ENCODE results near the gene LGSN.

The LGSN gene

GRCh38 chr6:63272397-63272796, 47.4 kb downstream of the LGSN start:
- no CpG with 5 or more reads among the region's 1 CpG for WGBS, 2 experiments (ENCODE audit: insufficient coverage in 2 of 2)
- no peak overlapping the region for H3K4me3 ChIP-seq (ENCODE audit: extremely low read depth, insufficient read depth, low read length, poor library complexity, severe bottlenecking)
- H3K27ac ChIP-seq (ENCODE audit: low read depth, low read length, severe bottlenecking): no peak overlapping the region
- H3K4me1 ChIP-seq (ENCODE audit: control insufficient read depth, insufficient read depth, low read length, poor library complexity, severe bottlenecking): no peaks in the 10 kb centered on the region
- no peaks in the 10 kb centered on the region for H3K9me3 ChIP-seq (ENCODE audit: control insufficient read depth, low read length)
- no peaks in the 10 kb centered on the region for H3K36me3 ChIP-seq (ENCODE audit: control insufficient read depth, insufficient read depth, low read length)

DNA sequence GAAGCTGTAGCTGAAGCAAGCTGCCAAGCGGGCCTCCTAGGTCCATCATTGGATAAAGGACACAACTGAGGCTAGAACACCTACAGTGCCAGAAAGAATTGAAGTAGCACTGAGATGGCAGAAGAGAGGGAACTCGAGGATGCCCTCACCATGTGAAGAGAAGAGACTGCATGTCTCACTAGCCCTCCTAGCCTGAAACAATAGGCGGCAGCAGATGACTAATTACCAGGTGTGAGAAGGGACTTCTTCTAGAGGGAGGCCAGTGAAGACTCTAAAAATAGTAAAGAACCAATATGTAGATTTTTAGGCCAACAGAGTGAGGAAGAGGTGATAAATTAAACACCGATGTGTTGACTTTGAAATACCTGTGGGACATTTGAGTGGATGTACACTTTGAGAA, 50.3 kb downstream of the LGSN start:
- Histone ChIP-seq H3K9me3 (ENCODE audit: control insufficient read depth, low read length) (no peaks in the 10 kb centered on the region), H3K4me1 (ENCODE audit: control insufficient read depth, insufficient read depth, low read length, poor library complexity, severe bottlenecking) (no peaks in the 10 kb centered on the region), H3K27ac (ENCODE audit: low read depth, low read length, severe bottlenecking) (no peak overlapping the region), H3K4me3 (ENCODE audit: extremely low read depth, insufficient read depth, low read length, poor library complexity, severe bottlenecking) (no peak overlapping the region), H3K36me3 (ENCODE audit: control insufficient read depth, insufficient read depth, low read length) (no peaks in the 10 kb centered on the region)
- 82 to 83% methylated on average over 4 of the region's 4 CpGs for WGBS, 2 experiments (ENCODE audit: insufficient coverage in 2 of 2)

GRCh38 chr6:63268574-63268973, 51.2 kb downstream of the LGSN start:
- WGBS, 2 experiments (ENCODE audit: insufficient coverage in 2 of 2): 90% methylated on average over 2 of the region's 2 CpGs; no CpG with 5 or more reads in 1 of the 2 experiments
- no peaks in the 10 kb centered on the region for H3K9me3 ChIP-seq (ENCODE audit: control insufficient read depth, low read length)
- H3K4me1 ChIP-seq (ENCODE audit: control insufficient read depth, insufficient read depth, low read length, poor library complexity, severe bottlenecking): no peaks in the 10 kb centered on the region
- H3K4me3 ChIP-seq (ENCODE audit: extremely low read depth, insufficient read depth, low read length, poor library complexity, severe bottlenecking): no peak overlapping the region
- H3K36me3 ChIP-seq (ENCODE audit: control insufficient read depth, insufficient read depth, low read length): no peaks in the 10 kb centered on the region
- no peak overlapping the region for H3K27ac ChIP-seq (ENCODE audit: low read depth, low read length, severe bottlenecking)

DNA sequence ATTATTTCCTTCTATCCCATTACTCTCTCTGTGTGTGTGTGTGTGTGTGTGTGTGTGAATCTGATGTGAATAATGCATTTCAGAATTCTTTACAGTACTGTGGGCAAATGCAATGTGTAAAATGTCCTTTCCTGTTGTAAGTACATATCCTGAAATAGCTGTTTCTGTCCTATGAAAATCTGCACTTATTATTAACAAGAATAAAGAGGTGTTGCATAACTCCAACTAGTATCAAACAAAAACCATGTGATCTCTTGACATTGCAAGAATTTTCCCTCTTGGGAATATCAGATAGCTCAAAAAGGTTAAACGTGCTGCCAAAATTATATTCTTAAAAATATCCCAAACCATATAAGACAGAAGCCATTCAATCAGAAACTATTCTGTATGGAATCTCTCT, 52.0 kb downstream of the LGSN start:
- H3K27ac ChIP-seq (ENCODE audit: low read depth, low read length, severe bottlenecking): no peak overlapping the region
- H3K9me3 ChIP-seq (ENCODE audit: control insufficient read depth, low read length): no peaks in the 10 kb centered on the region
- WGBS, 2 experiments (ENCODE audit: insufficient coverage in 2 of 2): no CpG with 5 or more reads among the region's 1 CpG
- H3K4me3 ChIP-seq (ENCODE audit: extremely low read depth, insufficient read depth, low read length, poor library complexity, severe bottlenecking): no peak overlapping the region
- peaks cover 6% of the 10 kb centered on the region for H3K4me1 ChIP-seq (ENCODE audit: control insufficient read depth, insufficient read depth, low read length, poor library complexity, severe bottlenecking)
- no peaks in the 10 kb centered on the region for H3K36me3 ChIP-seq (ENCODE audit: control insufficient read depth, insufficient read depth, low read length)

DNA sequence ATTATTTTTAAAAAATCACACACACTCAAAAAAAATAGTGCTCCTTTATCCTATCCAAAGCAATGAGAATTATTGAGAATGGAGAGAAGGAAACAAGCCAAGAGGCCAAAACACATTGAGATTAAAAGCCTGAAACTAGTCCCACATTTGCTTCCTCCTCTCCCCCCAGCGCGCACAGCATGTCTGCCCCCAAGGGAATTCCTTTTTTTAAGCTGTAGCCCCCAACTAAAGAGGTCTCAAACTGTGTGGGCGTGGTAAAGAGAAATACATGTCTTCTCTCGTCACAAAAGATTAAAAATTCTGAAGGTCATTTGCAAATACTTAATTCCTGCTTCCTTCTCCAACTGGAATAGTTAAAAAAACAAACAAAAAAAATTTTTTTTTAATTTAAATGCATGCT, 52.7 kb downstream of the LGSN start:
- H3K4me3 ChIP-seq (ENCODE audit: extremely low read depth, insufficient read depth, low read length, poor library complexity, severe bottlenecking): no peak overlapping the region
- H3K4me1 ChIP-seq (ENCODE audit: control insufficient read depth, insufficient read depth, low read length, poor library complexity, severe bottlenecking): peaks cover 9% of the 10 kb centered on the region
- H3K27ac ChIP-seq (ENCODE audit: low read depth, low read length, severe bottlenecking): no peak overlapping the region
- no peaks in the 10 kb centered on the region for H3K36me3 ChIP-seq (ENCODE audit: control insufficient read depth, insufficient read depth, low read length)
- H3K9me3 ChIP-seq (ENCODE audit: control insufficient read depth, low read length): no peaks in the 10 kb centered on the region
- WGBS, 2 experiments (ENCODE audit: insufficient coverage in 2 of 2): no CpG with 5 or more reads among the region's 4 CpGs

- H3K4me1 ChIP-seq (ENCODE audit: control insufficient read depth, insufficient read depth, low read length, poor library complexity, severe bottlenecking): peaks cover 9% of the 10 kb centered on the region
- H3K36me3 ChIP-seq (ENCODE audit: control insufficient read depth, insufficient read depth, low read length): no peaks in the 10 kb centered on the region
- no peak overlapping the region for H3K27ac ChIP-seq (ENCODE audit: low read depth, low read length, severe bottlenecking)
- H3K4me3 ChIP-seq (ENCODE audit: extremely low read depth, insufficient read depth, low read length, poor library complexity, severe bottlenecking): no peak overlapping the region
- WGBS, 2 experiments (ENCODE audit: insufficient coverage in 2 of 2): 0 to 67% methylated on average over 1 of the region's 3 CpGs
- no peaks in the 10 kb centered on the region for H3K9me3 ChIP-seq (ENCODE audit: control insufficient read depth, low read length)
These were observed 56.3 kb downstream of the LGSN start for GRCh38 chr6:63263444-63263843.

DNA sequence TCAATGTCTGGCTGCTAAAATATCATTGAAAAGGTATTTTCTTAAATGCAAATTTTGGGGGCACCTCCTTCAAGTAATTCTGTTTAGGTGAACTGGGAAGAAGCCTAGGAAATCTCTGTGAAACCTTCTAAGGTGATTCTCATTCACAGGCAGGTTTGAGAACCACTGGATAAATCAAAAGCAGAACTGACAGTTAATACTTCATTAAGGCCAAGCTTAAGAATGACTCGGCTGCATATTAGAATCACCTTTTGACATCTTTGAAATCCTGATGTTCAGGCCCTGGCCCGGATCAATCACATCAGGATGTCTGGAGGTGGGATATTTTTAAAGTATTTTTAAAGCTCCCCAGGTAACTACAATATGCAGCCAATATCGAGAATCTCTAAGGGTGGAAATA, 58.0 kb downstream of the LGSN start:
- H3K4me1 ChIP-seq (ENCODE audit: control insufficient read depth, insufficient read depth, low read length, poor library complexity, severe bottlenecking): peaks cover 16% of the 10 kb centered on the region
- H3K4me3 ChIP-seq (ENCODE audit: extremely low read depth, insufficient read depth, low read length, poor library complexity, severe bottlenecking): no peak overlapping the region
- no peaks in the 10 kb centered on the region for H3K9me3 ChIP-seq (ENCODE audit: control insufficient read depth, low read length)
- no peaks in the 10 kb centered on the region for H3K36me3 ChIP-seq (ENCODE audit: control insufficient read depth, insufficient read depth, low read length)
- H3K27ac ChIP-seq (ENCODE audit: low read depth, low read length, severe bottlenecking): no peak overlapping the region
- whole genome bisulfite sequencing, 2 experiments (ENCODE audit: insufficient coverage in 2 of 2): 80% methylated on average over 1 of the region's 3 CpGs; no CpG with 5 or more reads in 1 of the 2 experiments

DNA sequence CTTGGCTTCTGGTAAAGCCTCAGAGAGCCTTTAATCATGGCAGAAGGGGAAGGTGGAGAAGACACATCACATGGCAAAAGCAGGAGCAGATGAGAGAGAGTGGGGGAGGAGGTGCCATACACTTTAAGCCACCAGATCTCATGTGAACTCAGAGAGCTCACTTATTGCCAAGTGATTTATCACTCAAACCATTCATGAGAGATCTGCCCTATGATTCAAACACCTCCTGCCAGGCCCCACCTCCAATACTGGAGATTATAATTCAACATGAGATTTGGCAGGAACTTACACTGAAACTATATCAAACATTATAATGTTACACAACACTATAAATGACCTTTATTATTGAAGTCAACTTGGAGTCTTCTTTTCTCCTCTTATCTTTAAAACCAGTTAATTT, 60.6 kb downstream of the LGSN start:
- no peak overlapping the region for H3K4me3 ChIP-seq (ENCODE audit: extremely low read depth, insufficient read depth, low read length, poor library complexity, severe bottlenecking)
- H3K9me3 ChIP-seq (ENCODE audit: control insufficient read depth, low read length): no peaks in the 10 kb centered on the region
- peaks cover 16% of the 10 kb centered on the region for H3K4me1 ChIP-seq (ENCODE audit: control insufficient read depth, insufficient read depth, low read length, poor library complexity, severe bottlenecking)
- no peak overlapping the region for H3K27ac ChIP-seq (ENCODE audit: low read depth, low read length, severe bottlenecking)
- H3K36me3 ChIP-seq (ENCODE audit: control insufficient read depth, insufficient read depth, low read length): no peaks in the 10 kb centered on the region

DNA sequence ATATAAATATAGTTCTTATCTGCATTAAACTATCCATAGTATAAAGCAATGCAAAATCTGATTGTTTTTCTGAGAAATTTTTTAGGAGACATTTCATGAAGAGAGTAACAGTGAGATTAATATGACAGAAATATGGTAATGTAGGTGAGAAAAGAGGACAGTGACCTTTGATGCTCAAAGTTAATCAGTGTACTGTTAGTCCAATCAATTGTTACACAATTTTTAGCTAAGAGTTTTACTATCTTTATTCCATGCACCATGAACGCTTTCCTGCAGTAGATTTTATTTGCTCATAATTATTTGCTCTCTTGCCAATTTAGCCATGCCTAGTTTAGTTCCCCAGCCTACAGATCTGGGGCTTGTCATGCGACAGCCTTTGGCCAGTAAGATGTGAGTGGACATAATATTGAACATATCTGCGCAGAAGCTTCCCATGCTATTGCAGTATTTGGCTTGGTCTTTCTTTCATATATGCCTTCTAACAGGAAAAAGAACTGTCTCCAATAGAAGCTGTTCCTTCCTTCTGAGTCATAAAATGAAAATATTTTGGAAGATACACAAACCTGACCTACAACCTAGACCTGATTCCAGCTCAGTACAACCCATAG, 69.8 kb downstream of the LGSN start:
- Histone ChIP-seq H3K9me3 (ENCODE audit: control insufficient read depth, low read length) (no peaks in the 10 kb centered on the region), H3K36me3 (ENCODE audit: control insufficient read depth, insufficient read depth, low read length) (no peaks in the 10 kb centered on the region), H3K27ac (ENCODE audit: low read depth, low read length, severe bottlenecking) (no peak overlapping the region), H3K4me3 (ENCODE audit: extremely low read depth, insufficient read depth, low read length, poor library complexity, severe bottlenecking) (no peak overlapping the region), H3K4me1 (ENCODE audit: control insufficient read depth, insufficient read depth, low read length, poor library complexity, severe bottlenecking) (no peaks in the 10 kb centered on the region)
- WGBS, 2 experiments (ENCODE audit: insufficient coverage in 2 of 2): 100% methylated on average over 1 of the region's 3 CpGs

- H3K4me3 ChIP-seq (ENCODE audit: extremely low read depth, insufficient read depth, low read length, poor library complexity, severe bottlenecking): no peak overlapping the region
These were observed 73.2 kb downstream of the LGSN start for GRCh38 chr6:63246581-63246980.

DNA sequence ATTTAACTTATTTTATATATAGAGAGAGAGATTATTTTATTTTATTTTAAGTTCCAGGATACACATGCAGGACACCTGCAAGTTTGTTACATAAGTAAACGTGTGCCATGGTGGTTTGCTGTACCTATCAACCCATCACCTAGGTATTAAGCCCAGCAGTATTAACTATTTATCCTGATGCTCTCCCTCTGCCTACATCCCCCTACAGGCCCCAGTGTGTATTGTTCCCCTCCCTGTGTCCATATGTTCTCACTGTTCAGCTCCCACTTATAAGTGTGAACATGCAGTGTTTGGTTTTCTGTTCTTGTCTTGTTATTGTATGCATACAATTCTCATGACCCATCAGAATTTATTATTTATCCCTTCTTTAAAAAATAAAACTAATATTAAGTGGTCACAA, 73.9 kb downstream of the LGSN start:
- 88% methylated on average over 1 of the region's 1 CpG; no CpG with 5 or more reads in 1 of the 2 experiments for WGBS, 2 experiments (ENCODE audit: insufficient coverage in 2 of 2)
- H3K27ac ChIP-seq (ENCODE audit: low read depth, low read length, severe bottlenecking): no peak overlapping the region
- H3K36me3 ChIP-seq (ENCODE audit: control insufficient read depth, insufficient read depth, low read length): no peaks in the 10 kb centered on the region
- no peaks in the 10 kb centered on the region for H3K4me1 ChIP-seq (ENCODE audit: control insufficient read depth, insufficient read depth, low read length, poor library complexity, severe bottlenecking)
- H3K9me3 ChIP-seq (ENCODE audit: control insufficient read depth, low read length): no peaks in the 10 kb centered on the region
- no peak overlapping the region for H3K4me3 ChIP-seq (ENCODE audit: extremely low read depth, insufficient read depth, low read length, poor library complexity, severe bottlenecking)

More at GRCh38 chr6:63246581-63246980, 73.2 kb downstream of the LGSN start:
- no peaks in the 10 kb centered on the region for H3K4me1 ChIP-seq (ENCODE audit: control insufficient read depth, insufficient read depth, low read length, poor library complexity, severe bottlenecking)
- H3K9me3 ChIP-seq (ENCODE audit: control insufficient read depth, low read length): no peaks in the 10 kb centered on the region
- no peaks in the 10 kb centered on the region for H3K36me3 ChIP-seq (ENCODE audit: control insufficient read depth, insufficient read depth, low read length)
- H3K27ac ChIP-seq (ENCODE audit: low read depth, low read length, severe bottlenecking): no peak overlapping the region
